GM12875 (cell line): ENCODE results near the gene NPPA.

Experiments used
- H3K4me3 ChIP-seq: one replicate; pipeline ENCODE4 v1.5.1; 2011; ENCODE audit warnings: low read depth, low read length, control low read depth
- CTCF ChIP-seq: IDR thresholded peaks from 2 replicates; pipeline ENCODE4 v1.5.1; 2011; ENCODE audit warnings: low read depth, mild to moderate bottlenecking, control low read depth, inconsistent platforms, low read length, moderate library complexity, borderline replicate concordance; ENCODE audit not compliant: insufficient read depth

NPPA gene

GRCh38 chr1:11873395-11874257, 26.0 kb upstream of the NPPA start:
- no peak for TF ChIP-seq CTCF
- H3K4me3 ChIP-seq: no peak overlapping the region

GRCh38 chr1:11872545-11872944, 25.0 kb upstream of the NPPA start:
- H3K4me3 ChIP-seq: no peak overlapping the region
- no peak for TF ChIP-seq CTCF

GRCh38 chr1:11869650-11870207, 22.1 kb upstream of the NPPA start:
- TF ChIP-seq CTCF: no peak
- H3K4me3 ChIP-seq: no peak overlapping the region

- no peak for TF ChIP-seq CTCF
- no peak overlapping the region for H3K4me3 ChIP-seq
These were observed 21.5 kb upstream of the NPPA start for GRCh38 chr1:11869104-11869503.

GRCh38 chr1:11868331-11868980, 20.9 kb upstream of the NPPA start:
- TF ChIP-seq CTCF: no peak
- no peak overlapping the region for H3K4me3 ChIP-seq

- TF ChIP-seq CTCF: no peak
- no peak overlapping the region for H3K4me3 ChIP-seq
These were observed 15.3 kb upstream of the NPPA start for GRCh38 chr1:11862890-11863289.

- TF ChIP-seq CTCF: no peak
- H3K4me3 ChIP-seq: no peak overlapping the region
These were observed 13.0 kb upstream of the NPPA start for GRCh38 chr1:11860587-11860986.
